PC-3 (cell line): Measurements from ENCODE around the gene ZYX. TPM values are rescaled to one million over a fixed set of nuclear protein-coding genes. Genes with fewer than 3 reads are reported as not detected.

Experiments
- ATAC-seq: fragments of 200-7000 bp; cut with Tn5 transposase; 2 replicates; pipeline ENCODE4 v1.9.1; 2020; ENCODE audit warnings: mild to moderate bottlenecking, moderate library complexity
- BruUV-seq: library from RNA; stranded (reverse); fragments of 400-500 nt; replicated peaks from 2 replicates; lab custom pipeline; 2021; lab: Mats Ljungman, UMichigan
- CTCF ChIA-PET: fragments of 300-600 bp; sonication (Branson Sonifier 250); formaldehyde crosslinking; loops from one replicate; lab custom pipeline; 2022; ENCODE audit warnings: antibody characterized with exemption; lab: Charles Lee
- POLR2A ChIA-PET: fragments of 300-600 bp; sonication (Branson Sonifier 250); formaldehyde crosslinking; loops from one replicate; lab custom pipeline; 2022; ENCODE audit warnings: antibody characterized with exemption; ENCODE audit not compliant: unreplicated experiment; lab: Charles Lee
- DNase-seq: peaks from one replicate; pipeline ENCODE4 v3.0.0-alpha.2; 2015
- H2AFZ ChIP-seq: fragments of 300-600 bp; sonication (generic); 2 replicates; pipeline ENCODE4 v1.6.0; 2016; ENCODE audit warnings: antibody characterized with exemption, low read length
- H3F3A ChIP-seq: fragments of 300-600 bp; sonication (generic); one replicate; pipeline ENCODE4 v1.6.0; 2017; ENCODE audit warnings: antibody characterized with exemption, low read length, control low read depth, mild to moderate bottlenecking; ENCODE audit not compliant: unreplicated experiment
- H3K27ac ChIP-seq: fragments of 300-600 bp; sonication (generic); 2 replicates; pipeline ENCODE4 v1.5.1; 2016; ENCODE audit warnings: mild to moderate bottlenecking, low read length
- H3K27me3 ChIP-seq: fragments of 300-600 bp; sonication (generic); 2 replicates; pipeline ENCODE4 v1.6.1; 2016; ENCODE audit warnings: low read length, mixed read lengths
- H3K36me3 ChIP-seq: fragments of 300-600 bp; sonication (generic); 2 replicates; pipeline ENCODE4 v1.6.1; 2016; ENCODE audit warnings: low read depth, mixed run types, low read length, mixed read lengths
- H3K4me1 ChIP-seq: fragments of 300-600 bp; sonication (generic); 2 replicates; pipeline ENCODE4 v1.5.1; 2016; ENCODE audit warnings: low read length; ENCODE audit not compliant: insufficient read depth
- H3K4me2 ChIP-seq: fragments of 300-600 bp; sonication (generic); 2 replicates; pipeline ENCODE4 v1.6.0; 2016; ENCODE audit warnings: low read length
- H3K4me3 ChIP-seq: fragments of 300-600 bp; sonication (generic); 2 replicates; pipeline ENCODE4 v1.5.1; 2016; ENCODE audit warnings: mild to moderate bottlenecking, low read length, mixed read lengths
- H3K79me2 ChIP-seq: fragments of 300-600 bp; sonication (generic); 2 replicates; pipeline ENCODE4 v1.6.1; 2017; ENCODE audit warnings: low read length, mixed read lengths
- H3K9ac ChIP-seq: fragments of 300-600 bp; sonication (generic); 2 replicates; pipeline ENCODE4 v1.6.0; 2016; ENCODE audit warnings: mild to moderate bottlenecking, low read length
- H3K9me2 ChIP-seq: fragments of 300-600 bp; sonication (generic); replicated peaks from 2 replicates; pipeline ENCODE4 v1.6.1; 2016; ENCODE audit warnings: mixed run types, low read length, mixed read lengths
- H3K9me3 ChIP-seq: fragments of 300-600 bp; sonication (generic); 2 replicates; pipeline ENCODE4 v1.6.1; 2016; ENCODE audit warnings: low read length, mixed read lengths
- H4K20me1 ChIP-seq: fragments of 300-600 bp; sonication (generic); 2 replicates; pipeline ENCODE4 v1.6.1; 2016; ENCODE audit warnings: low read length, mixed read lengths
- EZH2 ChIP-seq: fragments of 300-600 bp; sonication (generic); IDR thresholded peaks from one replicate; pipeline ENCODE4 v1.6.1; 2017; ENCODE audit warnings: antibody characterized with exemption, mild to moderate bottlenecking, low read length; ENCODE audit not compliant: unreplicated experiment
- EZH2phosphoT487 ChIP-seq: fragments of 300-600 bp; sonication (generic); IDR thresholded peaks from 2 replicates; pipeline ENCODE4 v1.6.1; 2018; ENCODE audit warnings: mild to moderate bottlenecking, antibody characterized with exemption, low read length, borderline replicate concordance
- intact Hi-C: fragments of 100-400 bp; cut with micrococcal nuclease; formaldehyde crosslinking; loops from 2 replicates; pipeline ENCODE4 v1.9.0; 2023
- total RNA-seq: library from RNA; depleted of rRNA; stranded (reverse); fragments of >200 nt; gene quantifications from 2 replicates; pipeline ENCODE4 v1.2.3, GENCODE V29; 2014
- TF ChIP-seq, protein P1 (sequence below): fragments of 300-600 bp; sonication (generic); conservative IDR thresholded peaks from 2 replicates; pipeline ENCODE4 v1.5.1; 2017; ENCODE audit warnings: antibody characterized with exemption, low read depth, mild to moderate bottlenecking, low read length

Gene ZYX
- total RNA-seq, 1 experiment from 2014 or later, result 108 TPM

DNA sequence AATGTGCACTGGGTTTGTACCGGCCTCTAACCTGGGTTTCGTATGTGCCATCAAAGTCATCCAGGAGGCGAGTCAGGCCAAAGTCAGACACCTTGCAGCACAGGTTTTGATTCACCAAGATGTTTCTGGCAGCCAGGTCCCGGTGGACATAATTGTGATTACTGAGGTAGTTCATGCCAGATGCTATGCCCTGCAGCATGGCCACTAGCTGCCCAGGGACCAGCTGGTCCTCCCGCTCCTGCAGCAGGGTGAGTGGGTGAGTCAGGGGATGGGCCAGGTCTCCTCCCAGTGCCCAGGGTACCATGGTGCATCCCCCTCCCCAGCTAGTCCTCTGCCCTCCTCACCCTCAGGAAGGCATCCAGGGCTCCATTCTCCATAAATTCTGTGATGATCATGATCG, 13.6 kb downstream of the ZYX start:
- Histone ChIP-seq H3K4me1 (no peaks in the 10 kb centered on the region), H4K20me1 (no peaks in the 10 kb centered on the region), H3K9me2 (no peaks in the 10 kb centered on the region), H3K4me2 (no peak overlapping the region), H3F3A (no peaks in the 10 kb centered on the region), H3K27me3 (no peaks in the 10 kb centered on the region), H2AFZ (no peak overlapping the region), H3K27ac (no peak overlapping the region), H3K79me2 (no peaks in the 10 kb centered on the region), H3K9me3 (no peaks in the 10 kb centered on the region), H3K36me3 (peaks cover 8% of the 10 kb centered on the region; the same call in 1 of the 2 replicates), H3K9ac (no peak overlapping the region), H3K4me3 (no peak overlapping the region)
- ChIA-PET POLR2A (no interaction called here), CTCF (interaction anchor here (0.6 kb wide), 1 partner anchor 14 kb away, joined by 5 read pairs; no protein-coding TSS in a partner anchor)
- no peak for ATAC-seq
- TF ChIP-seq EZH2 (no peak), EZH2phosphoT487 (no peak)
- TF ChIP-seq, protein P1, sequence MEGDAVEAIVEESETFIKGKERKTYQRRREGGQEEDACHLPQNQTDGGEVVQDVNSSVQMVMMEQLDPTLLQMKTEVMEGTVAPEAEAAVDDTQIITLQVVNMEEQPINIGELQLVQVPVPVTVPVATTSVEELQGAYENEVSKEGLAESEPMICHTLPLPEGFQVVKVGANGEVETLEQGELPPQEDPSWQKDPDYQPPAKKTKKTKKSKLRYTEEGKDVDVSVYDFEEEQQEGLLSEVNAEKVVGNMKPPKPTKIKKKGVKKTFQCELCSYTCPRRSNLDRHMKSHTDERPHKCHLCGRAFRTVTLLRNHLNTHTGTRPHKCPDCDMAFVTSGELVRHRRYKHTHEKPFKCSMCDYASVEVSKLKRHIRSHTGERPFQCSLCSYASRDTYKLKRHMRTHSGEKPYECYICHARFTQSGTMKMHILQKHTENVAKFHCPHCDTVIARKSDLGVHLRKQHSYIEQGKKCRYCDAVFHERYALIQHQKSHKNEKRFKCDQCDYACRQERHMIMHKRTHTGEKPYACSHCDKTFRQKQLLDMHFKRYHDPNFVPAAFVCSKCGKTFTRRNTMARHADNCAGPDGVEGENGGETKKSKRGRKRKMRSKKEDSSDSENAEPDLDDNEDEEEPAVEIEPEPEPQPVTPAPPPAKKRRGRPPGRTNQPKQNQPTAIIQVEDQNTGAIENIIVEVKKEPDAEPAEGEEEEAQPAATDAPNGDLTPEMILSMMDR, result no peak
- no TSS peak for BruUV-seq
- no peak for DNase-seq
- intact Hi-C loops, result no loop called here

DNA sequence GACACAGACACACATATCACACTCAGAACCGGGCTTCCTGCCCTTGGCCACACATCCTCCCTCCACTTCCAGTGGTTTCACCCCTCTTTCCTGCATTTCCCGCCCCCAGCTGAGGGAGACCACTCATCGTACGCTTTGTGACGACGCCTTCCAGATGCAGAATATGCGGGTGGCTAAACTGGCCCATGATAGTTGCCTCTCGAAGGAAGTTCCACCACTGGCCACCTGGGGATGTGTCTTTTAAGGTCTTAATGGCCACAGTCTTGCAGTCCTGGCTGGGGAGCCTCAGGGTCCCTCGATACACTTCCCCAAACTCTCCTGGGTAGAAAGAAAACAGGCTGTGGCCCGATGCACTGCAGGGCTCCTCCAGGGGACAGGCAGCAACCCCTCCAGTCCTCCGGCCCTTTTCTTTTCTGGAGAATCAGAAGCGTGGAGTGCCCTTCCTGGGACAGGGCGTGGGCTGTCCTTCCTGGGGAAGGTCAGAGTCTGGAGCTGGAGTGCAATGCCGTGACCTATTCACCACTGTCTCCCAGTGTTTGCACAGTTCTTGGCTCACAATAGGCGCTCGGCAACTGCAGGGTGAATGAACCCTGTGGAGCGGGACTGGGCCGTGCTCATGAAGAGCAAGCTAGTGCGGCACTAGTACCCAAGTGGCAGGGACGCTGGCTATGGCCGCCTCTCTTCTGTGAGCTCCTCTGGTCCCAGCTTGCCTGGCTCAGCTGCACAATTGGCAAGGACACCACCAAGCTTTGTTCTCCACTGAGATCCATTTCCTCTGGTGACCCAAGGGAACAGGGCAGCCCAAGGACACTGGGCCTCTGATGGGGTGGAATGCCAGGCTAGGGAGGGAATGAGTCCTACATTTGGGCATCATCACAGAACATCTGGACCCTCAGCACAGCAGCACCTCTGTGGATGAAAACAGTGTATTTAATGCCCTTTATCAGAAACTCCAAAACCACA, 14.3 kb downstream of the ZYX start:
- POLR2A ChIA-PET, result no interaction called here

More for the DNA sequence above, 14.3 kb downstream of the ZYX start:
- no TSS peak for BruUV-seq
- intact Hi-C loops, result no loop called here
- H3F3A ChIP-seq, result no peaks in the 10 kb centered on the region
- no peak overlapping the region for H3K4me2 ChIP-seq
- H3K9ac ChIP-seq, result no peak overlapping the region
- no peak for TF ChIP-seq EZH2
- TF ChIP-seq, protein P1, result peak; percentile 29; the same call in 1 of the 2 replicates
- no peak for TF ChIP-seq EZH2phosphoT487
- no peak for DNase-seq
- no peak overlapping the region for H2AFZ ChIP-seq
- H3K9me2 ChIP-seq, result no peaks in the 10 kb centered on the region
- no peaks in the 10 kb centered on the region for H3K27me3 ChIP-seq
- CTCF ChIA-PET, result no interaction called here
- no peak overlapping the region for H3K27ac ChIP-seq
- no peak for ATAC-seq
- peaks cover 4% of the 10 kb centered on the region; the same call in 1 of the 2 replicates for H3K36me3 ChIP-seq
- no peak overlapping the region for H3K4me3 ChIP-seq
- H4K20me1 ChIP-seq, result no peaks in the 10 kb centered on the region
- H3K9me3 ChIP-seq, result no peaks in the 10 kb centered on the region
- no peaks in the 10 kb centered on the region for H3K79me2 ChIP-seq
- H3K4me1 ChIP-seq, result no peaks in the 10 kb centered on the region
